ENCODE data around the gene MC1R. TPM values are rescaled to one million over a fixed set of nuclear protein-coding genes. Genes with fewer than 3 reads are reported as not detected.

The MC1R gene
- total and polyA plus RNA-seq, 4 donors = 0.19 to 3.3 (median 0.30) TPM

GRCh38 chr16:89887243-89887642 is 31.4 kb upstream of the MC1R start (continued):
- TF ChIP-seq ZBTB33 (IDR thresholded peaks at IDR 0.05) = no peak
- TF ChIP-seq MAX (IDR thresholded peaks at IDR 0.05) = no peak
- no peak for TF ChIP-seq FOXA1 (IDR thresholded peaks at IDR 0.05)

GRCh38 chr16:89890200-89890599 is 28.5 kb upstream of the MC1R start:
- H3K9me3 ChIP-seq (ENCODE audit: control insufficient read depth in 4 of 4, low read length in 3 of 4) = no peaks in the 10 kb centered on the region
- H3K4me1 ChIP-seq (ENCODE audit: control insufficient read depth in 4 of 4, insufficient read depth in 4 of 4, low read length in 3 of 4) = no peaks in the 10 kb centered on the region
- TF ChIP-seq EGR1 (IDR thresholded peaks at IDR 0.05; ENCODE audit: low read depth in 2 of 2) = no peak
- TF ChIP-seq NR2F2 (IDR thresholded peaks at IDR 0.05) = no peak
- no peak for TF ChIP-seq ZBTB33 (IDR thresholded peaks at IDR 0.05)
- no peak for TF ChIP-seq JUND (IDR thresholded peaks at IDR 0.05)
- no peak for TF ChIP-seq SP1 (IDR thresholded peaks at IDR 0.05)
- no peak for TF ChIP-seq REST (IDR thresholded peaks at IDR 0.05)
- TF ChIP-seq CTCF (IDR thresholded peaks at IDR 0.05; ENCODE audit: low read depth, low read length, missing input control) = no peak
- no peak for TF ChIP-seq HNF4G (IDR thresholded peaks at IDR 0.05)
- no peak for TF ChIP-seq RXRA (IDR thresholded peaks at IDR 0.05)
- TF ChIP-seq RAD21 (IDR thresholded peaks at IDR 0.05) = no peak
- no peak for TF ChIP-seq GABPA (IDR thresholded peaks at IDR 0.05 in 1 of 2, conservative IDR thresholded peaks at IDR 0.05 in 1 of 2)
- no peak for TF ChIP-seq FOXA2 (IDR thresholded peaks at IDR 0.05)
- no peak for TF ChIP-seq ATF3 (IDR thresholded peaks at IDR 0.05)
- TF ChIP-seq MAX (IDR thresholded peaks at IDR 0.05) = no peak
- TF ChIP-seq FOXA1 (IDR thresholded peaks at IDR 0.05) = no peak
- TF ChIP-seq HNF4A (conservative IDR thresholded peaks at IDR 0.05) = no peak
- no peak for TF ChIP-seq YY1 (IDR thresholded peaks at IDR 0.05)
- TF ChIP-seq TAF1 (conservative IDR thresholded peaks at IDR 0.05) = no peak
- 88% methylated on average over 9 of the region's 9 CpGs for WGBS
- no peak overlapping the region for H3K9ac ChIP-seq (ENCODE audit: low read depth in 1 of 2, low read length in 2 of 2)
- H3K27me3 ChIP-seq (ENCODE audit: control insufficient read depth in 4 of 4, insufficient read depth in 4 of 4, low read length in 3 of 4) = no peaks in the 10 kb centered on the region
- H3K4me3 ChIP-seq (ENCODE audit: low read depth in 1 of 3, low read length in 3 of 3) = no peak overlapping the region
- no peak overlapping the region for H3K27ac ChIP-seq (ENCODE audit: low read depth in 1 of 2, low read length in 2 of 2)
- DNase-seq (ENCODE audit: low spot score) = no peak
- H3K36me3 ChIP-seq (ENCODE audit: control insufficient read depth in 4 of 4, insufficient read depth in 3 of 4, low read depth in 1 of 4, low read length in 3 of 4) = peaks cover 41 to 73% (median 47%) of the 10 kb centered on the region in 4 donors
